HUDEP-2 (cell line): ENCODE data around the gene TAF9.
A peak's percentile ranks its signal among the peaks of the same experiment; 100 is the strongest.
"Not testable (repeated sequence)": the region's sequence is repeated elsewhere in the genome, so short reads cannot be mapped to it uniquely, and the experiment has no call there.

Experiments used
- DNase-seq, 76 experiments: peaks; one replicate each; lab custom pipeline; 2025; ENCODE audit not compliant: unreplicated experiment in 76 of 76; lab: John Stamatoyannopoulos, UW

Gene TAF9

DNA sequence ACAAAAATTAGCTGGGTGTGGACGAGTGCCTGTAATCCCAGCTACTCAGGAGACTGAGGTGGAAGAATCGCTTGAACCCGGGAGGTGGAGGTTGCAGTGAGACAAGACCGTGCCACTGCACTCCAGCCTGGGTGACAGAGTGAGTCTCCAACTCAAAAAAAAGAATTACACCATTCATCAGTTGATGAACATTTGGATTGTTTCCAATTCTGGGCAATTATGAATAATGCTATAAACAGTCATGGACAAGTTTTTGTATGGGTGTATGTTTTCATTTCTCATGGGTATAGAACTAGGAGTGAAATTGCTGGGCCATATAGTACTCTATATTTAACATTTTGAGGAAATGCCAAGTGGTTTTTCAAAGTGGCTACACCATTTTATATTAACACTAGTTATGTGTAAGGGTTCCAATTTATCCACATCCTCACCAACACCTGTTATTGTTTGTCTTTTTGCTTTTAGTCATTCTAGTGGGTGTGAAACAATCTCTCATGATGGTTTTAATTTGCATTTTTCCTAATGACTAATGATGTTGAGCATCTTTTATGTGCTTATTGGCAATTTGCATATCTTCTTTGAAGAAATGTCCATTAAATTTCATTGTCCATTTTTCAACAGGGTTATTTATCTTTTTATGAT lies 27.7 kb downstream of the TAF9 start:
- no peak for DNase-seq

DNA sequence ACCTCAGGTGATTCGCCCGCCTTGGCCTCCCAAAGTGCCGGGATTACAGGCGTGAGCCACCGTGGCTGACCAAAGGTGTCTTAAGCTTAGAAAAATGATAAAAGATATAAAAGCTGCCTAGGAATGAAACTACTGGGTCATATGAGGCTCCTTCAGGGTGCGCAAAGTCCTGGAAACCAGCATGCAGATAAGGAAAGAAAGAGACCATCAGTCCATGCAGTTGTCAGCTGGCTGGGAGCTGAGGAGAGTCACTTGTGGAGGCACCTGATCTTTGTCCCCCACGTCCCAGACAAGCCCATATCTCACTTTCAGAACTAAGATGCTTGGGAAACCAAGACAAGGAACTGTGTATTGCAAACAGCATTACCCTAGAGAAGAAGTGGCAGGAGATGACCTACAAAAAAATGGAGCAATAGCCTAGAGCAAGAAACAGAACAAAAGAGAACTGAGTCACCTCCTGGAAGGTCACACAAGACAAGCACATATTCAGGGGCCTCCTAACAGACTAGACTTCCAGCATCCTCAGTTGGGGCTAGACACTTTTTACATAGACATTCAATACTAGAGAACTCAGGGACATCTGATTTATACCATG lies 33.9 kb downstream of the TAF9 start:
- peak in 1 of 76 experiments; percentile 1 for DNase-seq

GRCh38 chr5:69334793-69335268 lies 34.5 kb downstream of the TAF9 start:
- peak in 72 of 76 experiments; percentile 10 to 86 (median 68) for DNase-seq

DNA sequence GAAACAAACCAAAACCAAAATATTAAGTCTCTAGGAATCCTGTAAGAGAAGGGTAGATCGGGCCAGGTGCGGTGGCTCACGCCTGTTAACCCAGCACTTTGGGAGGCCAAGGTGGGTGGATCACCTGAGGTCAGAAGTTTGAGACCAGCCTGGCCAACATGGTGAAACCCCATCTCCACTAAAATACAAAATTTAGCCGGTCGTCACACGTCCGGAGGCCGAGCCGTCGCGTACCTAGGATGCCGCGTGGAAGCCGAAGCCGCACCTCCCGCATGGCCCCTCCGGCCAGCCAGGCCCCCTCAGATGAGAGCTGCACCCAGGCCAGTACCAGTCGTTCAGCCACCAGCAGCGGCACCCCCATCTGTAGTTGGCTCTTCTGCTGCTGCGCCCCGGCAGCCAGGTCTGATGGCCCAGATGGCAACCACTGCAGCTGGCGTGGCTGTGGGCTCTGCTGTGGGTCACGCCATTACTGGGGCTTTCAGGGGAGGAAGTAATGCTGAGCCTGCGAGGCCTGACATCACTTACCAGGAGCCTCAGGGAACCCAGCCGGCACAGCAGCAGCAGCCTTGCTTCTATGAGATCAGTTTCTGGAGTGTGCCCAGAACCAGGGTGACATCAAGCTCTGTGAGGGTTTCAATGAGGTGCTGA lies 35.5 kb downstream of the TAF9 start:
- not testable (repeated sequence) for DNase-seq

GRCh38 chr5:69331528-69332445 lies 37.5 kb downstream of the TAF9 start:
- peak in 2 of 76 experiments; percentile 3 to 6 for DNase-seq

- no peak for DNase-seq
Measured at GRCh38 chr5:69329905-69330489, 39.3 kb downstream of the TAF9 start.

GRCh38 chr5:69326365-69326764 lies 43.0 kb downstream of the TAF9 start:
- DNase-seq: no peak

DNA sequence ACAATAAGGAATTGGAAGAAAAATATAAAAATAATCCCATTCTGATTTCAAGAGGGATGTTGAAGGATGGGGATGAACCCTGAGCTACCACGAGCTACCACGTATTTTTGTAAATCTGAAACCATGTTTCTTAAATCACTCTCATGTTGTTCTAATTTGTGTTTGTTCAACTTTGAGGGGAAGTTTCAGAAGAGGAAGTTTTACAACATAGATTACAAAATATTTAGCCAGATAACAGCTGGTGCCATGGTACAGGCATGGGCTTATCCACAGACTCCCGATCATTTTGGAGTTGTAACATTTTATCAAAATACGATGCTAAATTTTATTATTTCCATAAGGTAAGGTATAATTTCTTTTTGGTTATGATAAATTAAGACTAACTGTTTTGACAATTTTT lies 51.9 kb downstream of the TAF9 start:
- DNase-seq: no peak

- no peak for DNase-seq
Measured at GRCh38 chr5:69315972-69316371, 53.3 kb downstream of the TAF9 start.
